Subcutaneous preadipocyte (primary cell): ENCODE data around the gene NUBP1. TPM values are rescaled to one million over a fixed set of nuclear protein-coding genes. Genes with fewer than 3 reads are reported as not detected.

Experiments used
- small RNA-seq: library from RNA; depleted of rRNA; stranded (forward); fragments of <200 nt; gene quantifications from one replicate; pipeline ENCODE3, GENCODE V24; 2012
- total RNA-seq: library from RNA; depleted of rRNA; stranded (reverse); fragments of >200 nt; gene quantifications from 2 replicates; pipeline ENCODE4 v1.2.3, GENCODE V29; 2012

Gene NUBP1
- 14.3 and 14.5 TPM in 2 replicates for total RNA-seq

GRCh38 chr16:10743610-10744369, at the start of gene NUBP1:
Gene NUBP1, plus strand, starts transcription at chr16:10743842. Its CDS starts 22 bp downstream, at chr16:10743864.

GRCh38 chr16:10694830-10695229, 48.8 kb upstream of the NUBP1 start, which contains the start of gene TEKT5:
Gene TEKT5, minus strand, starts transcription at chr16:10694930. Its CDS starts 57 bp downstream, at chr16:10694873.

GRCh38 chr16:10817963-10818941, 74.6 kb downstream of the NUBP1 start, which contains the start of gene TVP23A:
Gene TVP23A, minus strand, starts transcription at chr16:10818794. Its CDS starts 301 bp downstream, at chr16:10818493.

Small RNAs within 50 kb of the gene (small RNA-seq; reads per million reads assigned to genes)
- gene MTND4LP24 (not detected), gene MTND6P33 (not detected)

Other genes with a start within 250 kb of the NUBP1 start
- gene EMP2, start 163.2 kb upstream of the NUBP1 start, total RNA-seq, result 25.0 and 29.5 TPM in 2 replicates
- 0.37 TPM in 1 of 2 replicates, not detected in the other for gene TEKT5, start 48.9 kb upstream of the NUBP1 start, total RNA-seq
- not detected in 2 replicates for gene TVP23A, start 75.0 kb downstream of the NUBP1 start, total RNA-seq
- gene CIITA, start 133.4 kb downstream of the NUBP1 start, total RNA-seq, result 0.78 and 1.5 TPM in 2 replicates
- 42.3 and 43.2 TPM in 2 replicates for gene DEXI, start 198.6 kb downstream of the NUBP1 start, total RNA-seq
- gene CLEC16A, start 200.7 kb downstream of the NUBP1 start, total RNA-seq, result 18.0 and 26.2 TPM in 2 replicates